ENCODE data around the gene PRKG1.

The PRKG1 gene

DNA sequence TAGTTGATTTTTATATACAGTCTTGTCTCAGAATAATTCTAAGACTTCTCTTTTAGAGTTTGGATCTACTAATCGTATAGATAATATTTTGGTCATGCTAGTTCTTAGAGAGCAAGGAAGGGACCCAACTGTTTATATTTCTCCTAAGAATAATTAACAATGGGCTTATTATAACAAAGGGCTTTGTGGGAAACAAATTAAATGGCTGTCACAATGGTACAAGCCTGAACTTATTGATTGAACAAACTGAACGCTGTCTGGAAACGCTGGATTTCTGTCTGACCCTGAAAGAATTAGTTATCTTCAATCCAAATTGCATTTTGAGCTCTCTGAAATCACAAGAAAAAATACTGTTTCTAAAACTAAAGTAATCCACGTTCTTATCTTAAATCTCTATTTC lies 568.3 kb downstream of the PRKG1 start:
- no peaks in the 10 kb centered on the region for H3K9me3 Mint-ChIP-seq

DNA sequence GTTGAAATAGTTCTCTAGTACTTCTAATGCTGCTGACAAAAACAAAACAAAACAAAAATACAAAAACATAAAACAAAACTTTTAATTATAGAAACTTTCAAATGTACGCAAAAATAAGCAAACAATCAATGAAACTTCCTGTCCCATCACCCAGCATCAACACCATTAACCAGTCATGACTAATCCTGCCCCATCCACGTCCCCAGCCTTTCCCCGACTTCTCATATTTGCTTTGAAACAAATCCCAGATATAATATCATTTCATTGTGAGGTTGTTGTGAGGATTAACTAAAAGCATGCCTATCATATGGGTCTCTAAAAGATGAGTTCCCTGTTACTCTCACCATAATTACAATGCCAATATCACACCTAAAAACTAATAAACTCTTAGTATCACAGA lies 569.4 kb downstream of the PRKG1 start:
- Mint-ChIP-seq H3K27ac (no peak overlapping the region), H3K27me3 (peaks cover 12% of the 10 kb centered on the region), H3K4me1 (ENCODE audit: low read depth) (no peaks in the 10 kb centered on the region), H3K36me3 (ENCODE audit: low read depth) (no peaks in the 10 kb centered on the region), H3K9me3 (no peaks in the 10 kb centered on the region), H3K4me3 (no peak overlapping the region)
- DNase-seq: no peak

More for the DNA sequence above, 568.3 kb downstream of the PRKG1 start:
- Mint-ChIP-seq H3K27ac (no peak overlapping the region), H3K27me3 (peaks cover 12% of the 10 kb centered on the region), H3K36me3 (ENCODE audit: low read depth) (no peaks in the 10 kb centered on the region), H3K4me3 (no peak overlapping the region), H3K4me1 (ENCODE audit: low read depth) (no peaks in the 10 kb centered on the region)
- no peak for DNase-seq

DNA sequence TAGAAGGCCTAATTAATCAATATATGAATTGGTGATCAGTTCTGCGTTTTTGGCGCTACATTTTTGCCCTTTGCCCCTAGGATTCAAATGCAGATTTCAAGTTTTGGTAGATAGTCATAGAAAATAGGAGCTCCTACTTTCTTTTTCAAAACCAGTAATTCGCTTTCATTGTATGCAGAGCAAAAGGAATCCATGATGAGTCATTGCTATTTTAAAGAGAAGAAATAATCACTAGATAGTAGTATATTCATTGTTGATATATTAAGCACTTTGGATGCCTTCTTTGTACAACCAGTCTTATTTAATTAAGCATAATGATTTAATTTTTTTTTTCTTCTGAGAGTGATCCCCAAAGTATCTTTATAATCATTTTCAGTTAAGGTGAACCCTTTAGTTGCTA lies 574.8 kb downstream of the PRKG1 start:
- no peak for DNase-seq
- no peak overlapping the region for H3K4me3 Mint-ChIP-seq
- H3K36me3 Mint-ChIP-seq (ENCODE audit: low read depth): no peaks in the 10 kb centered on the region
- peaks cover 2% of the 10 kb centered on the region for H3K27me3 Mint-ChIP-seq
- no peaks in the 10 kb centered on the region for H3K9me3 Mint-ChIP-seq
- H3K27ac Mint-ChIP-seq: no peak overlapping the region
- no peaks in the 10 kb centered on the region for H3K4me1 Mint-ChIP-seq (ENCODE audit: low read depth)

DNA sequence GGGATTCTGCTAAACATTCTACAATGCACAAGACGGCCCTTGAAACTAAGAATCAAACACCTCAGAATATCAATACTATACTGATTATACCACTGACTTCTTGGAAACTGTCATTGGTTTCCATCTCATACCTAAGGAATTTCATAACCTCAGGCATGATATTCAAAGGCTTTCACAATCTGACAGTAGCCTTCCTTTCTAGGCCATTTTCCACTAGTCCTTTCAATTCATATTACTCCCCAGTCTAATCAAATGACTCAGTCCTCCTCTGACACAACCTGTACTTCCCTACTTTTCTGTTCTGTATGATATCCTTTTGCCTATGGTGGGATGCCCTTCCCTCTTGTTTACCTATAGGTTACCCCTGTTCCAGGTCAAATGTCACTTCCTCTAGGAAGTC lies 576.8 kb downstream of the PRKG1 start:
- no peaks in the 10 kb centered on the region for H3K4me1 Mint-ChIP-seq (ENCODE audit: low read depth)
- H3K4me3 Mint-ChIP-seq: no peak overlapping the region
- DNase-seq: no peak

DNA sequence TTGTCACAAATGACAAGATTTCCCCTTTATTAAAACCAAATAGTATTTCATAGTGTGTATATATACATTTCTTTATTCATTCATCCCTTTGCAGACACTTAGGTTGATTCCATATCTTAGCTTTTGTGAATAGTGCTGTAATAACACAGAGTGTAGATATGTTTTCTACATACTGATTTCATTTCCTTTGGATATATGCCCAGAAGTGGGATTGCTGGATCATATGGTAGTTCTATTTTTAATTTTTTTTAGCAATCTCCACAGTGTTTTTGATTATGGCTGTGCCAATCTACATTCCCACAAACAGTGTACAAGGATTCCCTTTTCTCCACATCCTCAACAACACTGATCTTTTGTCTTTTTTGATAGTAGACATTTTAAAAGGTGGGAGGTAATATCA lies 578.7 kb downstream of the PRKG1 start:
- H3K4me1 Mint-ChIP-seq (ENCODE audit: low read depth): no peaks in the 10 kb centered on the region
- no peak overlapping the region for H3K4me3 Mint-ChIP-seq
- H3K9me3 Mint-ChIP-seq: no peaks in the 10 kb centered on the region
- no peaks in the 10 kb centered on the region for H3K36me3 Mint-ChIP-seq (ENCODE audit: low read depth)
- no peak overlapping the region for H3K27ac Mint-ChIP-seq
- H3K27me3 Mint-ChIP-seq: peaks cover 17% of the 10 kb centered on the region
- no peak for DNase-seq

More for the DNA sequence above, 576.8 kb downstream of the PRKG1 start:
- no peak overlapping the region for H3K27ac Mint-ChIP-seq
- no peaks in the 10 kb centered on the region for H3K9me3 Mint-ChIP-seq
- H3K36me3 Mint-ChIP-seq (ENCODE audit: low read depth): no peaks in the 10 kb centered on the region
- H3K27me3 Mint-ChIP-seq: no peaks in the 10 kb centered on the region

GRCh38 chr10:51654918-51655317 lies 580.6 kb downstream of the PRKG1 start:
- Mint-ChIP-seq H3K27ac (no peak overlapping the region), H3K9me3 (no peaks in the 10 kb centered on the region), H3K36me3 (ENCODE audit: low read depth) (no peaks in the 10 kb centered on the region), H3K27me3 (peaks cover 19% of the 10 kb centered on the region), H3K4me1 (ENCODE audit: low read depth) (no peaks in the 10 kb centered on the region), H3K4me3 (no peak overlapping the region)
- no peak for DNase-seq

DNA sequence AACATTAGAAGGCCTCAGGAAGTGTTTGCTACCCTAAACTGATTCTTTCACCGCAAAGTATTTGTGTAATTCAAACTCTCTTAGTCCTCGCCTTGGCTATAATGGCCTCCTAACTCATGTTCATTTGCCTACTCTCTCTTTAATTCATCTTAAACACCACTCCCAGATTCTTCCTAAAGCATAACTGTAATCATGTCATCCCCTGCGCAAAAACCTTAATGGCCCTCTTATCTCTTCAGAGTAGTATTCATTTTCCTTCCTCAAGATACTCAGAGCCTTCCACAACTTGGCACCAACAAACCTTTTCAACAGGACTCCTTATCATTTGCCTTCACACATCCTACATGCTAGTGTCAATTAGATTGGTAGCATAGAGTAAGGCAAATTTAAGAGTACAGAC lies 582.2 kb downstream of the PRKG1 start:
- Mint-ChIP-seq H3K9me3 (no peaks in the 10 kb centered on the region), H3K27ac (no peak overlapping the region), H3K4me3 (no peak overlapping the region), H3K36me3 (ENCODE audit: low read depth) (no peaks in the 10 kb centered on the region), H3K4me1 (ENCODE audit: low read depth) (no peaks in the 10 kb centered on the region), H3K27me3 (peaks cover 22% of the 10 kb centered on the region)
- no peak for DNase-seq

DNA sequence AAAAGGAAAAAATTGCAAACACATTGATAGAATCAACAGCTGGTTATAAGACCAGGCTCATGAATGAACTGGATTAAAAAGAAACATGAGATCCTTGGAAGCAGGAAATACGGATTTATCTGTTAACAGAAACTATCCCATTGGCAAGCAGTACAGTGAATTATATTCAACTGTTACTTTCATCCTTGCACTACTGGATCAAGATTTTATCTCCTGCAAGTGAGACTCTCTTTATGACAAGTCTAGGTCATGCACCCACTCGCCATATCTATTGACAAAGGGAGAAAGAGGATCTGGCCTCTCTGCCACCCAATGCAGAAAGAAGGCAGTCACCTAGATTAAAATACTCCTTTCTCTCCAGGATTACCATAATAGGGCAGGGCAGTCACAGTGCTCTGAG lies 583.7 kb downstream of the PRKG1 start:
- no peak for DNase-seq
- Mint-ChIP-seq H3K9me3 (no peaks in the 10 kb centered on the region), H3K4me1 (ENCODE audit: low read depth) (no peaks in the 10 kb centered on the region), H3K27ac (no peak overlapping the region), H3K27me3 (peaks cover 22% of the 10 kb centered on the region), H3K36me3 (ENCODE audit: low read depth) (no peaks in the 10 kb centered on the region), H3K4me3 (no peak overlapping the region)

DNA sequence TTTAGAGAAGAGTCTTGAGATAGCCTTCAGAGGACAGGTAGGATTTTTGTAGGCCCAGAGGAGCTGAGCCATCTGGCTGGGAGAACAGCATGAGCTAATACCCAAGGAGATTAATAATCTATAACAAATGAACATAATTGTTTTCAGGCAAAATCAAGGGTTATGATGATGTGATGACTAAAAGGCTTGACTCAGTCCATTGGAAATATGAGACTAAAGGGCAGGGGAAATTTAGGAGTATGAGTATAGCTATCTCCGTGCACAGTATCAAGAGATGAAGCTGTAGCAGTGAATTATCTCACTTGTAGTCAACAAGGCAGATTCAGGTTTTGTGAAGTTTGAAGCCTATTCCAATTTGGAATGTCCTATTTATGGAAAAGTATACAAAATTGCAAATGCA lies 585.1 kb downstream of the PRKG1 start:
- no peak overlapping the region for H3K27ac Mint-ChIP-seq
- DNase-seq: no peak
- no peaks in the 10 kb centered on the region for H3K9me3 Mint-ChIP-seq
- no peaks in the 10 kb centered on the region for H3K4me1 Mint-ChIP-seq (ENCODE audit: low read depth)
- no peak overlapping the region for H3K4me3 Mint-ChIP-seq
- H3K36me3 Mint-ChIP-seq (ENCODE audit: low read depth): no peaks in the 10 kb centered on the region
- peaks cover 22% of the 10 kb centered on the region for H3K27me3 Mint-ChIP-seq

- no peak overlapping the region for H3K4me3 Mint-ChIP-seq
- H3K4me1 Mint-ChIP-seq (ENCODE audit: low read depth): no peaks in the 10 kb centered on the region
- no peak overlapping the region for H3K27ac Mint-ChIP-seq
- H3K9me3 Mint-ChIP-seq: no peaks in the 10 kb centered on the region
- no peaks in the 10 kb centered on the region for H3K36me3 Mint-ChIP-seq (ENCODE audit: low read depth)
- H3K27me3 Mint-ChIP-seq: peaks cover 5% of the 10 kb centered on the region
- DNase-seq: no peak
These were observed 588.8 kb downstream of the PRKG1 start for GRCh38 chr10:51663086-51663485.

- no peaks in the 10 kb centered on the region for H3K4me1 Mint-ChIP-seq (ENCODE audit: low read depth)
- no peak overlapping the region for H3K4me3 Mint-ChIP-seq
- H3K27ac Mint-ChIP-seq: no peak overlapping the region
- no peak for DNase-seq
- H3K27me3 Mint-ChIP-seq: peaks cover 3% of the 10 kb centered on the region
- no peaks in the 10 kb centered on the region for H3K36me3 Mint-ChIP-seq (ENCODE audit: low read depth)
- H3K9me3 Mint-ChIP-seq: no peaks in the 10 kb centered on the region
These were observed 592.2 kb downstream of the PRKG1 start for GRCh38 chr10:51666456-51666855.

DNA sequence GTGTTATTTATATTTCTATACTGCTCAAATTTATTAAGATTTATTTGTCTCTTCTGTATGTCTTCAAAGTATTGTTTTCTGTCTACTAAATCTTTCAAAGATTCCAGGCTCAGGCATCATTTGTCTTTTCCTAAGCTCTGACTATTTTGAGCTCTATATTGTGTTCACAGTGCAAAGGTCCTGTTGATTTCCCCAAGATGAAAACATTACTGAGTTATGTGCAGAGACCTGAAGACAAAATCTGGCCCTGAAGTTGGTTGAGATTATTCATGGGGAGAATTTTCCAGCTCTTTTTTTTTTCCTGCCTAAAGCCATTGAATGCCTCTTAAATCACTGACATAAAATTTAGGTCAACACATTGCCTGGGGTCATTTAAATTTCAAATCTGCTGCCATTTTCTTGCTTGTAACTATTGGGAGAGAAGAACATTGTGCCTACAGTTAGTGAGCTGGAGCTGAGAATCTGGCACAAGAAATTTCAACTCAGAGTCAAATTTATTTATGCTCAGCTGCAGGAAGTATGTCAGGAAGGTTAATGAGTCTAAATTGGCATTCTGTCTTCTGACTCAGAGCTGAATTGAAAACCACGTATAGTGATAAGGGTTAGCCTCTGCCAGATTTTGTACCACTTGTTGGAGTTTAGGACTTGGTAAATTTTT lies 593.5 kb downstream of the PRKG1 start:
- no peak overlapping the region for H3K27ac Mint-ChIP-seq
- DNase-seq: no peak
- H3K4me3 Mint-ChIP-seq: no peak overlapping the region
- no peaks in the 10 kb centered on the region for H3K9me3 Mint-ChIP-seq
- H3K4me1 Mint-ChIP-seq (ENCODE audit: low read depth): no peaks in the 10 kb centered on the region
- peaks cover 3% of the 10 kb centered on the region for H3K27me3 Mint-ChIP-seq
- no peaks in the 10 kb centered on the region for H3K36me3 Mint-ChIP-seq (ENCODE audit: low read depth)

DNA sequence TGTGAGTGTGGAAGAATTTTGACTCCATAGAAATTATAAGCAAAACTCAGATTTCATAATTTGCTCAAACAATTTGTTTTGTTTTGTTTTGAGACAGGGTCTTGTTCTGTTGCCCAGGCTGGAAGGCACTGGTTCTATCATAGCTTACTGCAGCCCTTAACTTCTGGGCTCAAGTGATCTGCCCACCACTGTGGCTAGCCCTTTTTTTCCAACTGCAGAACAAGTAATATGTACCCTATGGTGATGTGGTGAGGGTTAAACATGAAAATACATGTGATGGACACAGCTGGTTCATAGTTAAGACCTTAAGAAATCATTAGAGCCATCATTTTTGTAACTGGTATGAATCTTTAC lies 594.0 kb downstream of the PRKG1 start:
- peaks cover 5% of the 10 kb centered on the region for H3K27me3 Mint-ChIP-seq
- DNase-seq: no peak

GRCh38 chr10:51669041-51669440 lies 594.8 kb downstream of the PRKG1 start:
- DNase-seq: no peak
- Mint-ChIP-seq H3K36me3 (ENCODE audit: low read depth) (no peaks in the 10 kb centered on the region), H3K4me3 (no peak overlapping the region), H3K27me3 (peaks cover 6% of the 10 kb centered on the region), H3K4me1 (ENCODE audit: low read depth) (no peaks in the 10 kb centered on the region), H3K27ac (no peak overlapping the region), H3K9me3 (no peaks in the 10 kb centered on the region)

More for the DNA sequence above, 594.0 kb downstream of the PRKG1 start:
- Mint-ChIP-seq H3K4me3 (no peak overlapping the region), H3K9me3 (no peaks in the 10 kb centered on the region), H3K4me1 (ENCODE audit: low read depth) (no peaks in the 10 kb centered on the region), H3K27ac (no peak overlapping the region), H3K36me3 (ENCODE audit: low read depth) (no peaks in the 10 kb centered on the region)

GRCh38 chr10:51672039-51672535 lies 597.8 kb downstream of the PRKG1 start:
- H3K4me3 Mint-ChIP-seq: no peak overlapping the region
- no peaks in the 10 kb centered on the region for H3K9me3 Mint-ChIP-seq
- no peaks in the 10 kb centered on the region for H3K36me3 Mint-ChIP-seq (ENCODE audit: low read depth)
- peaks cover 18% of the 10 kb centered on the region for H3K27me3 Mint-ChIP-seq
- no peaks in the 10 kb centered on the region for H3K4me1 Mint-ChIP-seq (ENCODE audit: low read depth)
- no peak overlapping the region for H3K27ac Mint-ChIP-seq
- DNase-seq: no peak

DNA sequence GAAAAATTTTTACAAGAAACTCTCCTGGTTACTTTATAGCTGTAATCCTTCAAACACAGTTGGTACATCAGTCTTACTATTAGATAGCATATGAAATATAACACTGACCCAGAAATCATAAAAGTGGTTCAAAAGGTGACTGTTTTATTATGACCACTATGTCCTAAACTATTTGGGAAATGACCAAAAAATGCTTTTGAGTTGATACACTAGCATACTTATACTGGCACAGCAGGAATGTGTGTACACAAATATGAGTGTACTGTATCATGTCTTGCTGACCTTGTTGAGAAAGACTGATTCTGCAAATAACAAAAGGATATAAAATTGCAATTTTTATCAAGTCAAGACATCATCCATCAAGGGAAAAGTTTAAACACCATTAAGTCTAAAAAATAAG lies 600.8 kb downstream of the PRKG1 start:
- Mint-ChIP-seq H3K4me1 (ENCODE audit: low read depth) (no peaks in the 10 kb centered on the region), H3K9me3 (no peaks in the 10 kb centered on the region), H3K27ac (no peak overlapping the region), H3K36me3 (ENCODE audit: low read depth) (no peaks in the 10 kb centered on the region), H3K27me3 (peaks cover 39% of the 10 kb centered on the region), H3K4me3 (no peak overlapping the region)
- DNase-seq: no peak
